CD4-positive, alpha-beta T cell treated with Interleukin-2 at 100 ng/mL for 4 hours (primary cell): ENCODE measurements around the gene INTU.
A peak's percentile ranks its signal among the peaks of the same experiment; 100 is the strongest.
"Not testable (repeated sequence)": the region's sequence is repeated elsewhere in the genome, so short reads cannot be mapped to it uniquely, and the experiment has no call there.

Source experiments
- DNase-seq: peaks from one replicate; pipeline ENCODE4 v3.0.0-alpha.2; 2020; ENCODE audit warnings: low spot score

The INTU gene

DNA sequence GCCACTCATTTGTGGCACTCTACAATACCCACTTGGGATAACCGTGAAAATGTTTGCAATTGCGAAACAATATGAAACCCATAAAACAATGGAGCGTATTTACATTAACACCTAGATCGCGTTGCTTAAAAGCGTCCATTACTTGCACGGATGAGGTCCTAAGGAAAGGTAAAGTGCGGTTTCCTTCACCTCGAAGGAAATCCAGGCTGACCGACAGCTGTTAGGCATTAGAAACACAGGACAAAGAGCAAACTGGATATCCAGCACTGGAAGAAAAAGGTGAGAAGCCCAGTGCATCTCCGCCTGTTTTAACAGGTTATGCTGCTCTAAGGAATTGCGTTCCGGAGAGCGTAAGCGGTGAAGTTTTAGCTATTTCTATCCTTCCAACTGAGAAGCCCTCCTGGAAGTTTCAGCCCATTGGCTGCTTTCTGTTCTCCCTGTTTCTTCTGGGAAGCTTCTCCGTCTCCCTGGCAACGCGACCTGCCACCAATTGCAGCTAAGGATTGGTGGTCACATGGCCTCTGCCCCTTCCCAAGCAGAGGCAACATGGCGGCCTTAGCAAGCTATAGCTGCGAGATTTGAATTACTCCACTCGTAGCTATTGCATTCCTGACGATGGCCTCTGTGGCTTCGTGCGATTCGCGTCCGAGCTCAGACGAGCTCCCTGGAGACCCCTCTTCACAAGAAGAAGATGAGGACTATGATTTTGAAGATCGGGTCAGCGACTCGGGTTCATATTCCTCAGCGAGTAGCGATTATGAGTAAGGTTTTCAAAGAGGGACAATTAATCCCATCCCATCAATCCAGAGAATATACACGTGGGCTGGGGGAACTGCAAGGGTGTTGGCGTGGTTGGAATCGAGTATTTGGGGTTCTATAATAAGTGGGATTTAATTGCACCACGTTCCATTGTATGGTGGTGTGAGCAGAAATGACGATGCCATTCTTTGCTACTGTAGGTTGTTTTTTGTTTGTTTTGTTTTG is at the start of gene INTU:
TSS of gene INTU (plus strand) at position 538 of the 984 bp plus-strand sequence. CDS start at position 616, 78 bp downstream.
- peak; percentile 13 for DNase-seq

DNA sequence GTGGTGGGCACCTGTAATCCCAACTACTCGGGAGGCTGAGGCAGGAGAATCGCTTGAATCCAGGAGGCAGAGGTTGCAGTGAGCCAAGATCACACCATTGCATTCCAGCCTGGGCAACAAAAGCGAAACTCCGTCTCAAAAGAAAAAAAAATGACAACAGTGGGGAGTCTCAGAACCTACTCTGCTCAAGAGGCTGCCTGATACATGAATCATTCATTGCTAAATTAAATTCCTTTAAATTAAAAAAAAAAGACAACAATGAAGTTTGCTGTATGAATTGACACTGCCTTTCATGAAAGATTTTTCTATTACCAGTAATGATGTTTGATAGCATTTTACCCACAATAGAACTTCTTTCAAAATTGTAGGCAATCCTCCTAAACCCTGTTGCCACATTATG is 46.3 kb upstream of the INTU start:
- not testable (repeated sequence) for DNase-seq

DNA sequence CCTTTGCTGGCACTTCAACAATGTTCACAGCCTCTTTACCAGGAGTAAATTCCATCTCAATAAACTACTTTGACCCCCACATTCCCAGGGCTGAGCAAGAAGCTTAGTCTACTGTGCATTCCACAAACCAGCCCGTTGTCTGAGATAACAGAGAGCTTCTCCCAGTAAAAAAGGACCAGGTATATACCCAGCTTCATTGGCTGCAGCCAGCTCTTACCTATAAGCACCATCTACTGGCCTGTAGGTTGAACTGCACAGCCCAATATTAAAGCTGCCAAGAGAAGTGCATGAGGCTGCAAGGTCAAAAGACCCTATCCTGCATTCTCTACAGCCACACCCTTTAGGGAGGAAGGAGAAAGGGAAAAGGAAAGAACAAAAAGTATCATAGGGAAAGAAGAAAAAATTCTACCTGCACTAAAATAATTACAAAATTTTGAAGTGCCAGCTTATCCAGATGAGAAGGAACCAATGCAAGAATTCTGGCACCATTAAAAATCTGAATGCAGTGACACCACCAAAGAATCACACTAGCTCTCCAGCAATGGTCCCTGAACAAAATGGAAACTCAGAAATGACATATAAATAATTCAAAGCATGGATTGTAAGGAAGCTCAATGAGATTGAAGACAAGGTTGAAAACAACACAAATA is 45.7 kb upstream of the INTU start:
- DNase-seq = no peak

DNA sequence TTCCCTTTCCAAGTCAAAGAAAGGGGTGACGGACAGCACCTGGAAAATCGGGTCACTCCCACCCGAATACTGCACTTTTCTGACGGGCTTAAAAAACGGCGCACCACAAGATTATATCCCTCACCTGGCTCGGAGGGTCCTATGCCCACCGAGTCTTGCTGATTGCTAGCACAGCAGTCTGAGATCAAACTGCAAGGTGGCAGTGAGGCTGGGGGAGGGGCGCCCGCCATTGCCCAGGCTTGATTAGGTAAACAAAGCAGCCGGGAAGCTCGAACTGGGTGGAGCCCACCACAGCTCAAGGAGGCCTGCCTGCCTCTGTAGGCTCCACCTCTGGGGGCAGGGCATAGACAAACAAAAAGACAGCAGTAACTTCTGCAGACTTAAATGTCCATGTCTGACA is 43.6 kb upstream of the INTU start:
- not testable (repeated sequence) for DNase-seq

DNA sequence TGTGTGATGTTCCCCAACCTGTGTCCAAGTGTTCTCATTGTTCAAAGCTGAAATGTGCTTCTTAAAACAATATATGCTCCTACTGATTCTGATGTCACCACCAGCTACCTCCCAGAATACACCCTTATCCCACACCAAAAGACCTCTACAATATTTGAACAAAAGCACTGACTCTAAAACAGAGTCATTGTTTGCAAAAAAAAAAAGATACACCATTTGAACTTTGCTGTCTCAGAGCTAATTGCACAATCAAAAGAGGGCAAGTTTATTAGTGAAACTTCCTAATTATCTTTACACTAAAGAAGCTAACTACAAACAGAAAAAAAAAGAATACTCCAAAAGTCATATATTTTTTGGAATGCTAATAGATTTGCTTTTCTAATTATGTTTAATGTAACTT is 34.1 kb upstream of the INTU start:
- no peak for DNase-seq

DNA sequence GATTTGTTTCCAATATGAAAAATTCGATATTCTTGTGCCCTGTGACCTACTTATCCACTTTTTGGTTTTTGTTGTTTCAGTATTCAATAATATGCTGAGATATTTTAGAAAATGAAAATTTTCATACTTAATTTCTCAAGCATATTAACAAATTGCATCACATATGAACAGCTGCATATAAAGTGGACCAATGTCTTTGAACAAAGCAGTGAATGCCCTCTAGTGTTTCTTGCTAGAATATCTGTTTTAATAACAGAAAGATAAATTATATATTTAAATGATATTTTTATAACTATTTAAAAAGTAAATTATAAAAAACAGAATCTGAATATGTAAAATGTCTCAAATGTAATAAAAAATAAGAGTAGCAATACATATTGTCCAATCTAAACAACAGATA is 31.7 kb upstream of the INTU start:
- no peak for DNase-seq

DNA sequence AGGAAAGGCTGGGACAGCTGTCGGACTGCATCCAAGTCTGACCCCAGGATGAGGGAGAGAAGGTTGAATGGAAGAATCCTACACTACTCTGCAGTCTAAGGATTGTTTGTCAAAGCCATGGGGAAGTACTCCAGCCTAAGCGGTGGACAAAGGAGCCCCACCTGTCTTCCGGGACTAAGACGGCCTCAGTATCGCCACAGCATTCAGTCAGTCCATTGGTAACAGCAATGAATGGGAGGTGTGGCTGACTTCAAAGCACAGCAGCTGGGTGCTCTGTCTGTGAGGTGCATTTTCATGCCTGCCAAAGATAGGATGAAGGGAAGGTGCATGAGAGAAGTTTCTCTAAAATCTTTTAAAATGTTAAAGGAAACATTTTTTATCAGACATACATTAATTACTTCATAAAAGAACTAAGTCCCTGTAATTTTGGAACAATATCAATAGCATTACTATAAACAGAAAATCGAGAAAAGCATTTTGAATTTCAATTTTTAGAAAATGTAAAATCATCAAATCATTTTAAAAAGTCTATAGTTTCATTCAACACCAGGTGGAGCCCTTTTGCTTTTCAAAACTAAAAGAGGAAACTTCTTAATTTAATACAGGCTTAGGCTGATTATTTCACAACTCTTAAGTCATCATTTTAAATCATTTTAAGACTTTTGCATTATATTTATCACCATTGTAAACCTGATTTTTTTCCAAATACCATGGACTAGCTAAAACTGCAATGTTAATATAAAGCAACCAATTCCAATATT is 27.6 kb upstream of the INTU start:
- DNase-seq = no peak

DNA sequence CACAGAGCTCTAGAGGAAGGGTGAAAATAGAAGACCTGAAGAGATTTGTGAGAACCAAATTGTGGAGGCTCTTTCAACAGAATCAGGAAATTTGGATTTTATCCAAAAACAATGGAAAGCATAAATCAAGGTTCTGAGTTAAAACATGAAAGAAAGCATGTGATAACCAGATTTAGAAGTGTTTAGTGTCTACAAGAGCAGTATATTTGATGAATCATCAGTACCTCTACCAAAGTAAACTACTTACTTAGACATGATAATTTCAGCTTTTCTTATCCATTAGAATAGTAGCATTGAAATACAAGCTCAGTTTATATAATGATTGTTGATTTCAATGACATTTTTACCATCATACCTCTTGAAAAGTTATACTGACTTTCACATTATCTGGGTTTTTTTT is 25.9 kb upstream of the INTU start:
- no peak for DNase-seq

DNA sequence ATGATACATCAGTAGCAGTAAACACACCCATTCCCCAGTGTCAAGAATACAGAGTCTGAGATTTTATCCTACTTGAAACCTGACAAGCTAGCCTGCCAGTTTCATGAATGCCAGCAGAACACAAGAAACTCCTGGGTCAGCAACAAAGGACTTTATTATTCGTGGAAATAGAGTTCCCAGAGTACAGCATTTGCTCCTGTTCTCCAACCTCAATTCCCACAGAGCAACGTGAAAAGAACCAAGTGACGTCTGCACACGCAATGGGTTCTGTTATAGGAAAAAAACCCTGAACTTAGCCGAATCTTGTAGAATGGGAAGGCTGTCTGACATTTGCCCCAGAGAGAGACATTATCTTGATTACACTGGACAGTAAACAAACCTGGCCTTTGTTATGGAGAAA is 23.3 kb upstream of the INTU start:
- DNase-seq = no peak

DNA sequence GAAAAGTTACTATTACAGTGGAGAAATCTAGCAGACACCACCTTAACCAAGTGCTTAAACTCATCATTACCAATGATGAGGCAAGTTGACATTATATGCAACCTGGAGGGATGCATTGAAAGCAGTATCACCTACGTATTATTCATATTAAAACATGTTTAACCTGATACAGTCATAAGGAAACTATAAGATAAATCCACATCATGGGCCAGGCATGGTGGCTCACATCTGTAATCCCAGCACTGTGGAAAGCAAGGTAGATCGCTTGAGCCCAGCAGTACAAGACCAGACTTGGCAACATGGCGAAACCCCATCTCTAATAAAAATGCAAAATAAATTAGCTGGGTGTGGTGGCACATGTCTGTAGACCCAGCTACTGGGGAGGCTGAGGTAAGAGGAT is 22.3 kb upstream of the INTU start:
- DNase-seq = no peak

DNA sequence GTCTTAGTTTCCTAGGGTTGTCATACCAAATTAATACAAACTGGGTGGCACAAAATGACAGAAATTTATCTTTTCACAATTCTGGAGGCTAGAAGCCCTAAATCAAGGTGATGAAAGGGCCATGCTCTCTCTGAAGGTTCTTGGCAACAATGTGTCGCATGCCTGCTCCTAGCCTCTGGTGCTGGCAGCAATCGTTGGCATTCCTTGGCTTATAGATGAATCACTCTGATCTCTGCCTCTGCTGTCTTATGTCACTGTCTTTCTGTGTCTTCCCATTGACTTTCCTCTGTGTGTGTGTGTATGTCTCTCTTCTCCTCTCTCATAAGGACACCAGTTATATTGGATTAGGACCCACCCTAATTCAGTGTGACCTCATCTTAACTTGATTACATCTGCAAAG is 15.9 kb upstream of the INTU start:
- no peak for DNase-seq

DNA sequence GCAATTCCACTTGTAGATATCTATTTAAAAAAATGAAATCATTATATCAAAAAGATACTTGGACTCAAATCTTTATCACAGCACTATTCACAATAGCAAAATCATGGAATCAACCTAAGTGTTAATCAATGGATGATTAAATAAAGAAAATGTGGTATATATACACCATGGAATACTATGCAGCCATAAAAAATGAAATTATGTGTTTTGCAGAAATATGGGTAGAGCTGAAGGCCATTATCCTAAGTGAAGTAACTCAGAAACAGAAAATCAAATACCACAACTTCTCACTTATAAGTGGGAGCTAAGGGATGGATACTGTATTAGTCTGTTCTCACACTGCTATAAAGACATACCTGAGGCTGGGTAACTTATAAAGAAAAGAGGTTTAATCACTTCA is 14.3 kb upstream of the INTU start:
- DNase-seq = no peak

DNA sequence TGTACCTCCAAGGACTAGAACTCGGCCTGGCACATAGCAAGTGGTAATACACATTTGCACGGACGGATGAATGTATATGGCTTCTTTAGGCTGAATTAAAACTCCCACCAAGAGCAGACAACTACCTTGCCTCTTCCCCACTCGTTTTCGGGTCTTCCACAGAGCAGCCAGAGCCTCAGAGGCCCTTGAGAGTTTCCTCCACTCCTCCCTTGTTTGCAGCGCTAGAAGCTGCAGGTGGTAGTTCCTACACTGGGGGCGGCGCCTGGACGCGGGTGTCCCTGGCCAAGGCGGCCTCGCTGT is 10.2 kb upstream of the INTU start:
- DNase-seq = no peak

DNA sequence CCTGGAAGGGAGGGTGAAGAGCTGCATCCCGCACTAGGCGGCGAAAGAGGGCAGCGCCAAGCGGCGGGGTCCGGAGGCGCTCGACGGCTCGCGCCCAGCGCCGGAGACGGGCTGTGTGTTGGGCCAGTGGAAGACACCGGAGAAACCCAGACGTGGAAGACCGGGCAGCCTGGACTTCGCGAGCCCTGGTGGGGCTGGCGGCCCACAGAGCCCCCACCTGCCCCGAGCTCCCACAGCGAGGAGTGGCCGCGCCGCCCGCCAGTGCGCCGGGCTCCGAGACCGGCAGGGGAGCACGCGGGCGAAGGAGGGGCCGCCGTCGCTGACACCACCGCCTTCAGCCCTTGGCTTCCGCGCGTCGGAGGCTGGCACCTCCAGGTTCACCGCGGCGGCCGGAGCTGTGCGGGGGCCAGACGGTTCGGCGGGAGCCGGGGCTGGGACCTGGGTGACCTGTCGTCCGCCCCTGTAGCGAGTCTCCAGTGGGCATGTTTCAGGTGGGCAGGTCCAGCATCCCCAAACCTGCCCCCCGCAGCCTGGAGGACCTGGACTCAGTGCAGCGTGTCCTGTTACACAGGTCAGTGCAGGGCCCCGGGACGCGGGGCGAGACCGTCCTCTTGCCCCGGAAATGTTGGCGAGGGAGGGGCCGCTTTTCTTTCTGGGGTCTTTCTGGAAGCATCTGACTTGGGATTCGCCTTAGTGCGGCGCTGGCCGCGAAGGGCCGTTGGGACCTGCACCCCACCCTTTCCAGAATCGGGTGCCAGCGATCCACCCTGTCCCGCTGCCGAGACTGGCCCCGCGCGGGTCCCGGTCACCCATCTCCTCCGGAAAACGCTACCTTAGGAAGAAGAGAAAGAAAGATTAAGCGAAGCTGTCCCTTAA is 9.6 kb upstream of the INTU start:
- DNase-seq = no peak

DNA sequence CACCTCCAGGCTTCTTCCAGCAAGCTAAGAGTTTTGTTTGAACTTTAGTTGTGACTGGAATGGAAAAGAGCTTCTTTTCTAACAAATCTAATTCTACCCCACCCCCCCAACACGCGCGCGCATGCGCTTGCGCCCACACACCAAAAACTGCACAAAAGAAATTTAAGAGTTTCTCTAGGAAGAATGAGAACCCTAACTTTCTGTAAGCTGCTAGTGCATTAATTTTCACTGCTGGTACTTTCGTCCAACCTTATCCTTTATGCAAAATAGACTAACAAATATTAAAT is 9.0 kb upstream of the INTU start:
- no peak for DNase-seq

DNA sequence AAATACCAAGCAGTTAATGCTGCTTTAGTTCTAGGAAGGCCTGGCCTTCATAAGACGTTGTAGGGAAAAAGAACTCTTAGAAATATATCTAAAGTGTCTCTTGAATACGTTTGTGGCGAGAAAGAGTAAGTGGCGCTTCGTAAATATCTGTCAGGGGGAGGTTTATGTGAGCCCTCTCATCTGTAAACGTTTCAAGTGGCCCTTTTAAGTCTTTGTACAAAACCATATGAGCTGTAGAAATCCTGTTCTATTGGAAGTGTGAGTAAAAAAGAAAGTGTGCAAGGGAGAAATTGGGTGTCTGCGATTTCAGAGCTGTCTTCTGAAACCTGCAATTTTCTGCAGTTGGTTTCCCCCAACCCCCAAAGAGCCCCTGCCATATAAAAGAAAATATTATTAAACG is 8.6 kb upstream of the INTU start:
- no peak for DNase-seq

DNA sequence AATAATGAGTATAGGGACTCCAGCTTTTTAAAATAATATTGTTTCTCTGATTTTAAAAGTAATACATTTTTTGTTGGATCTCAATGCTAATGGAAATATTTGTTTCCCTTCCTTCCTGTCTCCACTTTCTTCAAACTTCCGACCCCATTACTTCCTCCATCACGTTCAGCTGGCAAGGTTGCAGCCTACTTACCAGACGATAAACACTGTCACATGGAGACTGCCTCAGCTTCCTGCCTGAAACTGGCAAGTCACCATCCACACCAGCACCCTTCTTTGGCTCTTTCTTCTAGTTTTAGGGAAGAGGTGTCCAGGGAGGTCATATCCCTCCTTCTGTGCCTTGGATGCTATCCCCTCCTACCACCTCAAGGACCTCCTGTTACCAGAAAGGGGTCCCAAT is 3.4 kb upstream of the INTU start:
- no peak for DNase-seq

DNA sequence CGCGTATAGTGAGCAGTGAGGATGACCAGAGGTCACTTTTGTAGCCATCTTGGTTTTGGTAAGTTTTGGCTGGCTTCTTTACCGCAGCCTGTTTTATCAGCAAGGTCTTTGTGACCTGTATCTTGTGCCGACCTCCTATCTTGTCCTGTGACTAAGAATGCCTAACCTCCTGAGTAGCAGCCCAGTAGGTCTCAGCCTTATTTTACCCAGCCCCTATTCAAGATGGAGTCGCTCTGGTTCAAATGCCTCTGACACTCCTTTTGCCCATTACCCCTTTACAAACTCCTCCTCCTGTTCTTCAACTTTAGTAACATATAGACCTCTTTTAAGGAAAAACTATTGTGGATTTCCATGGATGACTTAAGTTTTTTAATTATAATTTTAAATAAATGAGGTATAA is 2.6 kb upstream of the INTU start:
- DNase-seq = no peak

DNA sequence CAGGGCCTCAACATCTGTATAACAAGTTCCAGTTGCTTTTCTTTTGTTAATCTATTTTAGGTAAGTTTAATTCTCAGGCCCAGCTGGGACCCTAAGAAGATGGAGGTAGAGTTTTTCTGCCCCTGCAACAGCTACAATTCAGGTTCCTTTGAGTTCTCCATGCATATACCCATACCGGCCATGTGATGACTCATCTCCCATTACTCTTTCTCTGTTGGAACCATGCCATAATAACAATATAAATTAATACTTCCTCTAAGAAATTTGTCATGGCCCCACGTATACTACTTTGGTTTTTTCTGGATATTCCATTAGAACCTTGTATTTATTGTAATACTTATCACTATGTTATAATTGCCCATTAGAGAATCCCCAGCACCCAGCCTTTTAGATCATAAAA is 1.3 kb upstream of the INTU start:
- no peak for DNase-seq

DNA sequence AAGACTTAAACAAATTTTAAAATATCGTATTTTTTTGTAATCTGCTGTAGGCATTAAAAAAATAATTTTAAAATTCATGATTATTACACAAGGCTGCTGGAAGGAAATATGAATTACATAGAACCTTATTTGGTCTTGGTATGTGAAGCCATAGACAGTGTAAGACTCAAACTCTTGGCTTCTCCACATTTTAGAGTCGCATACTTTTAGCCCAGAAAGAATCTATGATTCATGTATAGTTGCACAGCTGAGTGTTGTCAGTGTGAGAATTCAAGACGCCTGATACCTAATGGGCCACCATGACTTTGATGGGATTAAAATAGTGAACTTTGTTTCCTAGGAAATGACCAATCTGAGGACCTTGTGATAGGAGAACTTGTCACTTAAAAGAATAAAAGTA is 1.4 kb downstream of the INTU start:
- DNase-seq = no peak

DNA sequence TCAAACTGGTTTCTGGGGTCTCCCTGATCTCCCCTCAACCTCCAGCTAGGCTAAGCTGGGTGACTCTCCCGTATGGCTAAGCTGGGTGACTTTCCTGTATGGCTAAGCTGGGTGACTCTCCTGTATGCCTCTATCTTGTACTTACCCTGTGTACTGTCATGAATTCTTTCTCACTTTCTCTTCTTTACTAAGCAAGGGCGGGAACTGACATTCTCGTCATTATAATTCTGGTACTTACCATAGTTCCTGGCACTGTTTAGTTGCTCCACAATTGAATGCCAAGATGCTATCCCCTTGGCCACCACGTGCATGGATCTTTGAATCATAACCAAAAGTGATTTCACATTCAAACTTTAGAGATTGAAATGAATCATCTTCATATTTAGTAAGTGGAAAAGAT is 8.8 kb downstream of the INTU start:
- DNase-seq = no peak

DNA sequence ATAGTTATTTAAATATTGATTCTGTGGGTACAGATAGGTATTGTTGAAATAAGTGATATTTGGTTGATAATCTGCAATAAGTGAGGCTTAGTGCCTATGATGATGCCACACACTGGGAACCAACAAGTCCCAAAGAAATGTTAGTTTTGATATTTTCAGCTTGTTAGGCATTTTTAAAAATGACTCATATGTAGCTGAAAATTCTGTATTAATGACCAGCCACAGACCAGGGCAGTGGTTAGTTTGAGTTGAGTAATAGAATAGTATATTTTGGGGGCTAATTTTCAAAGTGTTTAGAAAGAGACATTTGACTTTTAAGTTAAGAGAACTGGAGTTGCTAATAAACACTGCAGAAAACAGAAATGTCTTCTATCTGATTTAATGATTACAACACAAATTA is 9.4 kb downstream of the INTU start:
- DNase-seq = no peak
